A549 (cell line): Measurements from ENCODE around the gene TEX264.

Experiments
- CBX8 ChIP-seq: fragments of 200-600 bp; sonication (generic); IDR thresholded peaks from 2 replicates; pipeline ENCODE4 v1.6.1; 2016
- CHD4 ChIP-seq: fragments of 200-600 bp; sonication (generic); IDR thresholded peaks from 2 replicates; pipeline ENCODE4 v1.6.1; 2016; ENCODE audit warnings: antibody characterized with exemption, mild to moderate bottlenecking, borderline replicate concordance
- EP300 ChIP-seq, 2 experiments: fragments of >200 bp; sonication (Bioruptor Twin); formaldehyde crosslinking; IDR thresholded peaks; 2 replicates in 1 of 2; 3 replicates in 1 of 2; pipeline ENCODE4 v1.6.1; 2016 to 2017
- GATA3 ChIP-seq: IDR thresholded peaks from 2 replicates; pipeline ENCODE4 v1.6.1; 2012; ENCODE audit warnings: borderline replicate concordance
- POLR2A ChIP-seq: IDR thresholded peaks from 2 replicates; pipeline ENCODE4 v1.6.1; 2012; ENCODE audit warnings: mild to moderate bottlenecking, low read length
- RAD21 ChIP-seq, 2 experiments: fragments of >200 bp in 1 of 2; sonication (Bioruptor Twin) in 1 of 2; formaldehyde crosslinking in 1 of 2; IDR thresholded peaks in 1 of 2; conservative IDR thresholded peaks in 1 of 2; 2 replicates in 1 of 2; 3 replicates in 1 of 2; pipeline ENCODE4 v1.6.1; 2012 to 2018; ENCODE audit warnings: inconsistent platforms in 1 of 2
- RARB ChIP-seq: fragments of 250-450 bp; sonication (Bioruptor Pico); IDR thresholded peaks from 2 replicates; pipeline ENCODE4 v1.8.0; 2021; ENCODE audit warnings: mild to moderate bottlenecking, moderate library complexity
- TP53 ChIP-seq: fragments of 250-450 bp; sonication (Bioruptor Pico); IDR thresholded peaks from 2 replicates; pipeline ENCODE4 v1.5.0; 2021; ENCODE audit warnings: mild to moderate bottlenecking, moderate library complexity
- TF ChIP-seq, protein P1 (sequence below): fragments of 250-450 bp; sonication (Bioruptor Pico); IDR thresholded peaks from 2 replicates; pipeline ENCODE4 v1.5.0; 2020; ENCODE audit warnings: low read depth, mild to moderate bottlenecking, moderate library complexity
- TF ChIP-seq, protein P2 (sequence below): fragments of >200 bp; sonication (Bioruptor Twin); formaldehyde crosslinking; IDR thresholded peaks from 3 replicates; pipeline ENCODE4 v1.5.1; 2016
- TF ChIP-seq, protein P3 (sequence below): fragments of 450-650 bp; IDR thresholded peaks from 2 replicates; pipeline ENCODE4 v1.6.1; 2014; ENCODE audit warnings: antibody characterized with exemption
- TF ChIP-seq, protein P4 (sequence below): IDR thresholded peaks from 2 replicates; pipeline ENCODE4 v1.6.1; 2012
- TF ChIP-seq, protein P5 (sequence below): fragments of 150-350 bp; IDR thresholded peaks from 2 replicates; pipeline ENCODE4 v1.6.1; 2014; ENCODE audit warnings: low read depth, mild to moderate bottlenecking, low read length
- TF ChIP-seq, protein P6 (sequence below): IDR thresholded peaks from 2 replicates; pipeline ENCODE4 v1.6.1; 2012; ENCODE audit warnings: low read depth, borderline replicate concordance

DNA sequence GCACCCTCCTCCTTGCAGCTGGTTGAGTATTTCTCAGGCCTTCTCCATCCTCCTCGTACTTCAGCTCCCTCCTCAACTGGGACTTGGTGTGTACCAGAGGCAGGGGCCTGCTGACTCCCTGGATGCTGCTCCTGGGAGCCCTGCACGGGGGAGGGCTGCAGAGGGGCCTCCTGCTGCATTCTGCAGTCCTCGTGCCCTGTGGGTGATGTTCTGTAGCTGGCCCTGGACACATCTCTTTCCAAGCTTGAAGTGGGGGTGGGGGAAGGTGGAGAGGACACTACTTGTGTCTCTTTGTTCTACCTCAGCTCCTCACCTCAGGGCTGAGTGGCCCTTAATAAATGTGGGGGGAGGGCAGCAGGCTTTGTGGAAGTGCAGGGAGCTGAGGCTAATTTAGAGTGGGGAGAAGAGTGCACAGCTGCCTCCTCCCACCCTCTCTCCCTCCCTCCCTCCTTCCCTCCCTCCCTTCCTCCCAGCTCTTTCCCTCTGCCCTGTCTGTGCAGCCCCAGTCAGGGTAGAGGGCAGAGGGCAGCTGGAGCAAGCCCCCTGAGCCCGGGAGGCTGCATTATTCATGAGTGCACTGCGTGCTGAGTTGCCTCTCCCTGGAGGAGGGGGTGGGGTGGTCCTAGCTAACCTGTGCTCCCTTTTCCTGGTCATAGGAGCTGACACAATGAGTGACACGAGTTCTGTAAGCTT is 32.2 kb downstream of the TEX264 start:
- TF ChIP-seq, protein P1, sequence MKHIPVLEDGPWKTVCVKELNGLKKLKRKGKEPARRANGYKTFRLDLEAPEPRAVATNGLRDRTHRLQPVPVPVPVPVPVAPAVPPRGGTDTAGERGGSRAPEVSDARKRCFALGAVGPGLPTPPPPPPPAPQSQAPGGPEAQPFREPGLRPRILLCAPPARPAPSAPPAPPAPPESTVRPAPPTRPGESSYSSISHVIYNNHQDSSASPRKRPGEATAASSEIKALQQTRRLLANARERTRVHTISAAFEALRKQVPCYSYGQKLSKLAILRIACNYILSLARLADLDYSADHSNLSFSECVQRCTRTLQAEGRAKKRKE (CRISPR knock-in tag): no peak
- TF ChIP-seq, protein P2, sequence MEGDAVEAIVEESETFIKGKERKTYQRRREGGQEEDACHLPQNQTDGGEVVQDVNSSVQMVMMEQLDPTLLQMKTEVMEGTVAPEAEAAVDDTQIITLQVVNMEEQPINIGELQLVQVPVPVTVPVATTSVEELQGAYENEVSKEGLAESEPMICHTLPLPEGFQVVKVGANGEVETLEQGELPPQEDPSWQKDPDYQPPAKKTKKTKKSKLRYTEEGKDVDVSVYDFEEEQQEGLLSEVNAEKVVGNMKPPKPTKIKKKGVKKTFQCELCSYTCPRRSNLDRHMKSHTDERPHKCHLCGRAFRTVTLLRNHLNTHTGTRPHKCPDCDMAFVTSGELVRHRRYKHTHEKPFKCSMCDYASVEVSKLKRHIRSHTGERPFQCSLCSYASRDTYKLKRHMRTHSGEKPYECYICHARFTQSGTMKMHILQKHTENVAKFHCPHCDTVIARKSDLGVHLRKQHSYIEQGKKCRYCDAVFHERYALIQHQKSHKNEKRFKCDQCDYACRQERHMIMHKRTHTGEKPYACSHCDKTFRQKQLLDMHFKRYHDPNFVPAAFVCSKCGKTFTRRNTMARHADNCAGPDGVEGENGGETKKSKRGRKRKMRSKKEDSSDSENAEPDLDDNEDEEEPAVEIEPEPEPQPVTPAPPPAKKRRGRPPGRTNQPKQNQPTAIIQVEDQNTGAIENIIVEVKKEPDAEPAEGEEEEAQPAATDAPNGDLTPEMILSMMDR: no peak
- no peak for TF ChIP-seq CHD4
- TF ChIP-seq, protein P3, sequence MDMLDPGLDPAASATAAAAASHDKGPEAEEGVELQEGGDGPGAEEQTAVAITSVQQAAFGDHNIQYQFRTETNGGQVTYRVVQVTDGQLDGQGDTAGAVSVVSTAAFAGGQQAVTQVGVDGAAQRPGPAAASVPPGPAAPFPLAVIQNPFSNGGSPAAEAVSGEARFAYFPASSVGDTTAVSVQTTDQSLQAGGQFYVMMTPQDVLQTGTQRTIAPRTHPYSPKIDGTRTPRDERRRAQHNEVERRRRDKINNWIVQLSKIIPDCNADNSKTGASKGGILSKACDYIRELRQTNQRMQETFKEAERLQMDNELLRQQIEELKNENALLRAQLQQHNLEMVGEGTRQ: no peak
- no peak for TF ChIP-seq POLR2A
- TF ChIP-seq TP53 (CRISPR knock-in tag): no peak
- TF ChIP-seq, protein P4, sequence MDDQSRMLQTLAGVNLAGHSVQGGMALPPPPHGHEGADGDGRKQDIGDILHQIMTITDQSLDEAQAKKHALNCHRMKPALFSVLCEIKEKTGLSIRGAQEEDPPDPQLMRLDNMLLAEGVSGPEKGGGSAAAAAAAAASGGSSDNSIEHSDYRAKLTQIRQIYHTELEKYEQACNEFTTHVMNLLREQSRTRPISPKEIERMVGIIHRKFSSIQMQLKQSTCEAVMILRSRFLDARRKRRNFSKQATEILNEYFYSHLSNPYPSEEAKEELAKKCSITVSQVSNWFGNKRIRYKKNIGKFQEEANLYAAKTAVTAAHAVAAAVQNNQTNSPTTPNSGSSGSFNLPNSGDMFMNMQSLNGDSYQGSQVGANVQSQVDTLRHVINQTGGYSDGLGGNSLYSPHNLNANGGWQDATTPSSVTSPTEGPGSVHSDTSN: no peak
- TF ChIP-seq RARB (CRISPR knock-in tag): no peak
- TF ChIP-seq, protein P5, sequence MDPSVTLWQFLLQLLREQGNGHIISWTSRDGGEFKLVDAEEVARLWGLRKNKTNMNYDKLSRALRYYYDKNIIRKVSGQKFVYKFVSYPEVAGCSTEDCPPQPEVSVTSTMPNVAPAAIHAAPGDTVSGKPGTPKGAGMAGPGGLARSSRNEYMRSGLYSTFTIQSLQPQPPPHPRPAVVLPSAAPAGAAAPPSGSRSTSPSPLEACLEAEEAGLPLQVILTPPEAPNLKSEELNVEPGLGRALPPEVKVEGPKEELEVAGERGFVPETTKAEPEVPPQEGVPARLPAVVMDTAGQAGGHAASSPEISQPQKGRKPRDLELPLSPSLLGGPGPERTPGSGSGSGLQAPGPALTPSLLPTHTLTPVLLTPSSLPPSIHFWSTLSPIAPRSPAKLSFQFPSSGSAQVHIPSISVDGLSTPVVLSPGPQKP: no peak
- TF ChIP-seq RAD21 (conservative IDR thresholded peaks at IDR 0.05 in 1 of 2, IDR thresholded peaks at IDR 0.05 in 1 of 2): no peak
- no peak for TF ChIP-seq CBX8
- TF ChIP-seq, protein P6, sequence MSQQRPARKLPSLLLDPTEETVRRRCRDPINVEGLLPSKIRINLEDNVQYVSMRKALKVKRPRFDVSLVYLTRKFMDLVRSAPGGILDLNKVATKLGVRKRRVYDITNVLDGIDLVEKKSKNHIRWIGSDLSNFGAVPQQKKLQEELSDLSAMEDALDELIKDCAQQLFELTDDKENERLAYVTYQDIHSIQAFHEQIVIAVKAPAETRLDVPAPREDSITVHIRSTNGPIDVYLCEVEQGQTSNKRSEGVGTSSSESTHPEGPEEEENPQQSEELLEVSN: no peak
- no peak for TF ChIP-seq GATA3
- no peak for TF ChIP-seq EP300 (IDR thresholded peaks at IDR 0.05)
